Fibroblast of villous mesenchyme (primary cell): ENCODE measurements around the gene RBPMS2. TPM values are rescaled to one million over a fixed set of nuclear protein-coding genes. Genes with fewer than 3 reads are reported as not detected.

Source experiments
- DNase-seq: peaks from one replicate; pipeline ENCODE4 v3.0.0-alpha.2; 2010; ENCODE audit warnings: low read depth
- H3K4me3 ChIP-seq: 2 replicates; pipeline ENCODE4 v1.5.1; 2011; ENCODE audit warnings: low read depth, mild to moderate bottlenecking, low read length
- total RNA-seq: library from RNA; depleted of rRNA; stranded (reverse); fragments of >200 nt; gene quantifications from 2 replicates; pipeline ENCODE4 v1.2.3, GENCODE V29; 2012
- TF ChIP-seq, protein P1 (sequence below): IDR thresholded peaks from 2 replicates; pipeline ENCODE4 v1.5.1; 2012; ENCODE audit warnings: low read depth, mild to moderate bottlenecking, low read length; ENCODE audit not compliant: insufficient read depth

The RBPMS2 gene
- total RNA-seq, 1 donor = not detected

DNA sequence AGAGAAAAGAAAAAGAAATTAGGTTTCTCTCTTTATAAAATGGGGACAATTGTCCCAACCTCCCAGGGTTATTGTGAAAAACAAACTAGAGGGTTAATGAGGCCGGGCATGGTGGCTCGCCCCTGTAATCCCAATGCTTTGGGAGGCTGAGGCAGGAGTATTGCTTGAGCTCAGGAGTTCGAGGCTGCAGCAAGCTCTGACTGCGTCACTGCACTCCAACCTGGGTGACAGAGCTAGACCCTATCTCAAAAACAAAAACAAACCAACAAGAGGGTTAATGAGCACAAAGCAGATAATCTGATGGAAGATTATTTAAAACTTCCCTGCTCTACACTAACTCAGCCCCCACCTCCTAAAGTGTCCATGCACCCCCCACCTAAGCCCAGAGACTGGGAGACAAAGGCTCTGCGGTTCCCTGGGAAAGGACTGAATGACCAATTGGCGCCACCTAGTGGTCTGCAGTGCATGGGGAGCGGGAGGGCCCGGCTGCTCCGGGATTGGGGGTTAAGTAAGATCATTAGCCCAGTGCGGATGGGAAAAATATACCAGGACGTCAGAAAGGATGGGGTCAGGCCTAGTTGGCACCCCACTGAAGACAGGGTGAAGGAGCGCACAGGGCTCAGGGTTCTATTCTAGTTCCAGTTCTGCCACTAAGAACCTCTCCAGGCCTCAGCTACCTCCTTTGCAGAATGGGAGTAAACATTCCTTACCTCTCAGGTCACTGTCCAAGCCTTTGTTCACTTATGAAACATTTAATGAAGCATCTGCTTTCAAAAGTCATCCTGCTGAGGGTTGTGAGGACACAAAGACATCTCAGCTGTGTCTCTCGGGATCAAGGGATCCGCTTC, 34.5 kb upstream of the RBPMS2 start:
- DNase-seq = peak; percentile 75
- H3K4me3 ChIP-seq = no peak overlapping the region
- TF ChIP-seq, protein P1, sequence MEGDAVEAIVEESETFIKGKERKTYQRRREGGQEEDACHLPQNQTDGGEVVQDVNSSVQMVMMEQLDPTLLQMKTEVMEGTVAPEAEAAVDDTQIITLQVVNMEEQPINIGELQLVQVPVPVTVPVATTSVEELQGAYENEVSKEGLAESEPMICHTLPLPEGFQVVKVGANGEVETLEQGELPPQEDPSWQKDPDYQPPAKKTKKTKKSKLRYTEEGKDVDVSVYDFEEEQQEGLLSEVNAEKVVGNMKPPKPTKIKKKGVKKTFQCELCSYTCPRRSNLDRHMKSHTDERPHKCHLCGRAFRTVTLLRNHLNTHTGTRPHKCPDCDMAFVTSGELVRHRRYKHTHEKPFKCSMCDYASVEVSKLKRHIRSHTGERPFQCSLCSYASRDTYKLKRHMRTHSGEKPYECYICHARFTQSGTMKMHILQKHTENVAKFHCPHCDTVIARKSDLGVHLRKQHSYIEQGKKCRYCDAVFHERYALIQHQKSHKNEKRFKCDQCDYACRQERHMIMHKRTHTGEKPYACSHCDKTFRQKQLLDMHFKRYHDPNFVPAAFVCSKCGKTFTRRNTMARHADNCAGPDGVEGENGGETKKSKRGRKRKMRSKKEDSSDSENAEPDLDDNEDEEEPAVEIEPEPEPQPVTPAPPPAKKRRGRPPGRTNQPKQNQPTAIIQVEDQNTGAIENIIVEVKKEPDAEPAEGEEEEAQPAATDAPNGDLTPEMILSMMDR = peak; percentile 95

GRCh38 chr15:64808785-64809453, 33.5 kb upstream of the RBPMS2 start:
- TF ChIP-seq, protein P1 = no peak
- no peak overlapping the region for H3K4me3 ChIP-seq
- DNase-seq = no peak

GRCh38 chr15:64807751-64808222, 32.4 kb upstream of the RBPMS2 start:
- no peak overlapping the region for H3K4me3 ChIP-seq
- no peak for DNase-seq
- TF ChIP-seq, protein P1 = no peak

- no peak overlapping the region for H3K4me3 ChIP-seq
- no peak for DNase-seq
- TF ChIP-seq, protein P1 = no peak
Measured at GRCh38 chr15:64807051-64807749, 31.8 kb upstream of the RBPMS2 start.

DNA sequence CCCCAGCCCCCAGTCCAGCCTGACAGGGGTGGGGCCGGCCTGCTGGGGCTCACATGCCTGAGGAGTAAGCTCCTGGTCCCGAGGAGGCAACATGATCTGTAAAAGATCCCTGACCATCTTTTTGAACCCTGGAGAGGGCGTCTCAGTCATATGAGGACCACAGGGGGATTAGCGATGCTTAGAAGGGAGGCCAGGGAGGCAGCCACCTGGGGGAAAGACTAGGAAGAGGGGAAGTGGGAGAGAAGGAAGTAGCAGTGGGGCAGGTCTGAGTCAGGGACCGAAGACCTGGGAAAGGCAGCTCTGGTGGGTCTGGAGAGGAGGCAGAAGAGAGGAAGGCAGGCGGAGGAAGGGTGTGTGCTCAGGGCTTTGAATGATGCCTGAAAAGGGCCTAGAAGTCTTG, 31.1 kb upstream of the RBPMS2 start:
- no peak for DNase-seq
- H3K4me3 ChIP-seq = no peak overlapping the region
- TF ChIP-seq, protein P1 = no peak

DNA sequence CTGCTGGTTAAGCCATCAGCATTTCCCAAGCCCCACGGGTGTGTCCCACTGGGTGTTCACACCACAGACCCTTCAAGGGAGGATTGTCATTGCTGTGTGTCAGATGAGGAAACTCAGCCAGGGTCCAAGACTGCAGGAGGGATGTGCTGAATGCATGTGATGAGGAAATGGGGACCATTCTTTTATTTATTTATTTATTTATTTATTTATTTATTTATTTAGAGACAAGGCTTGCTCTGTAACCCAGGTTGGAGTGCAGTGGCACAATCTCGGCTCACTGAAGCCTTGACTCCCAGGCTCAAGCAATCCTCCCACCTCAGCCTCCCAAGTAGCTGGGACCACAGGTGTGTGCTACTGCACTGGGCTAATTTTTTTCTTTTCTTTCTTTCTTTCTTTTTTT, 29.2 kb upstream of the RBPMS2 start:
- no peak overlapping the region for H3K4me3 ChIP-seq
- no peak for DNase-seq
- TF ChIP-seq, protein P1 = no peak
